GM12878 (cell line): ENCODE data around the gene TSC22D3. TPM values are rescaled to one million over a fixed set of nuclear protein-coding genes. Genes with fewer than 3 reads are reported as not detected.

ENCODE experiments used
- ATAC-seq: fragments of 200-7000 bp; cut with Tn5 transposase; 3 replicates; pipeline ENCODE4 v1.9.1; 2020; ENCODE audit warnings: mild to moderate bottlenecking, moderate library complexity
- BruUV-seq: library from RNA; stranded (reverse); fragments of 400-500 nt; replicated peaks from 2 replicates; lab custom pipeline; 2021; lab: Mats Ljungman, UMichigan
- CTCF ChIA-PET: fragments of 300-600 bp; sonication (Branson Sonifier 250); formaldehyde crosslinking; extraction: SDS; loops from one replicate; lab custom pipeline; 2021; ENCODE audit warnings: inconsistent platforms; lab: Yijun Ruan, JAX
- POLR2A ChIA-PET: fragments of 350-600 bp; formaldehyde crosslinking; extraction: SDS; loops from one replicate; lab custom pipeline; 2021; ENCODE audit warnings: inconsistent platforms; lab: Charles Lee
- RAD21 ChIA-PET: fragments of 300-600 bp; sonication (Branson Sonifier 250); formaldehyde crosslinking; loops from one replicate; lab custom pipeline; 2023; ENCODE audit warnings: antibody characterized with exemption; ENCODE audit not compliant: unreplicated experiment; lab: Charles Lee
- SMC1A ChIA-PET: fragments of 300-600 bp; sonication (Branson Sonifier 250); formaldehyde crosslinking; loops from one replicate; lab custom pipeline; 2023; ENCODE audit not compliant: unreplicated experiment, uncharacterized antibody; lab: Charles Lee
- DNase-seq: peaks from one replicate; pipeline ENCODE4 v3.0.0-alpha.2; 2011; ENCODE audit warnings: low read depth, low spot score
- FAIRE-seq: peaks from 3 replicates; lab custom pipeline; 2011; peaks lifted over from hg19 to GRCh38; lab: Jason Lieb, UNC
- H2AFZ ChIP-seq: 2 replicates; pipeline ENCODE4 v1.6.0; 2011; ENCODE audit warnings: low read depth, low read length, control low read depth; ENCODE audit not compliant: control insufficient read depth
- H3K27ac ChIP-seq: 2 replicates; pipeline ENCODE4 v1.5.1; 2011; ENCODE audit warnings: control low read depth; ENCODE audit not compliant: control insufficient read depth, insufficient read depth
- H3K27me3 ChIP-seq, 2 experiments: replicated peaks in 1 of 2; 2 replicates each; pipeline versions ENCODE4 v1.6.0 to v1.6.1; 2011; ENCODE audit warnings: low read length in 1 of 2; ENCODE audit not compliant: control insufficient read depth in 2 of 2, insufficient read depth in 2 of 2
- H3K36me3 ChIP-seq, 2 experiments: 2 replicates each; pipeline ENCODE4 v1.5.1; 2011; ENCODE audit warnings: low read length in 1 of 2; ENCODE audit not compliant: control insufficient read depth in 2 of 2, insufficient read depth in 2 of 2
- H3K4me1 ChIP-seq: 2 replicates; pipeline ENCODE4 v1.6.1; 2011; ENCODE audit warnings: mild to moderate bottlenecking, low read length, moderate library complexity, mixed read lengths; ENCODE audit not compliant: control insufficient read depth, insufficient read depth
- H3K4me2 ChIP-seq: 2 replicates; pipeline ENCODE4 v1.6.0; 2011; ENCODE audit warnings: control low read depth; ENCODE audit not compliant: control insufficient read depth, insufficient read depth
- H3K4me3 ChIP-seq: fragments of 200-600 bp; sonication (generic); 2 replicates; pipeline ENCODE4 v1.5.1; 2016
- H3K79me2 ChIP-seq: 2 replicates; pipeline ENCODE4 v1.6.0; 2011; ENCODE audit warnings: low read length; ENCODE audit not compliant: control insufficient read depth, insufficient read depth
- H3K9ac ChIP-seq: 2 replicates; pipeline ENCODE4 v1.8.0; 2011; ENCODE audit warnings: low read length, control low read depth, mixed read lengths; ENCODE audit not compliant: control insufficient read depth, insufficient read depth
- H3K9me3 ChIP-seq: replicated peaks from 3 replicates; pipeline ENCODE4 v1.5.1; 2011; ENCODE audit warnings: mild to moderate bottlenecking, low read length; ENCODE audit not compliant: control insufficient read depth, insufficient read depth
- H4K20me1 ChIP-seq: 2 replicates; pipeline ENCODE4 v1.6.0; 2011; ENCODE audit not compliant: control insufficient read depth, insufficient read depth
- CEBPB ChIP-seq, 2 experiments: fragments of 150-350 bp in 1 of 2; IDR thresholded peaks; 2 replicates each; pipeline ENCODE4 v1.6.1; 2012 to 2014; ENCODE audit warnings: low read depth in 2 of 2, low read length in 2 of 2, borderline replicate concordance in 1 of 2, inconsistent platforms in 1 of 2
- EP300 ChIP-seq, 2 experiments: fragments of 150-350 bp in 1 of 2; IDR thresholded peaks; 2 replicates each; pipeline ENCODE4 v1.6.1; 2011 to 2012; ENCODE audit warnings: low read depth in 2 of 2, low read length in 2 of 2, borderline replicate concordance in 1 of 2, improper control_type of control experiment in 1 of 2, inconsistent platforms in 1 of 2; ENCODE audit not compliant: control insufficient read depth in 1 of 2
- ETV6 ChIP-seq, 2 experiments: fragments of 450-650 bp in 1 of 2; IDR thresholded peaks in 1 of 2; conservative IDR thresholded peaks in 1 of 2; 2 replicates each; pipeline ENCODE4 v1.6.1; 2014; ENCODE audit warnings: antibody characterized with exemption in 1 of 2, borderline replicate concordance in 1 of 2, low read depth in 1 of 2, mild to moderate bottlenecking in 1 of 2, moderate library complexity in 1 of 2
- HDAC6 ChIP-seq: fragments of 200-600 bp; sonication (generic); IDR thresholded peaks from one replicate; pipeline ENCODE4 v1.8.0; 2017; ENCODE audit warnings: antibody characterized with exemption; ENCODE audit not compliant: unreplicated experiment
- KLF5 ChIP-seq: fragments of 450-650 bp; IDR thresholded peaks from 2 replicates; pipeline ENCODE4 v1.6.1; 2014; ENCODE audit warnings: mild to moderate bottlenecking; ENCODE audit not compliant: partially characterized antibody
- MTA2 ChIP-seq: fragments of 450-650 bp; IDR thresholded peaks from 2 replicates; pipeline ENCODE4 v1.6.1; 2016; ENCODE audit warnings: low read depth, mild to moderate bottlenecking, moderate library complexity
- NBN ChIP-seq: fragments of 450-650 bp; IDR thresholded peaks from 2 replicates; pipeline ENCODE4 v1.6.1; 2016
- NFYA ChIP-seq: IDR thresholded peaks from 2 replicates; pipeline ENCODE4 v1.6.1; 2011; ENCODE audit warnings: low read depth, mild to moderate bottlenecking, low read length, improper control_type of control experiment, borderline replicate concordance
- RAD51 ChIP-seq: fragments of 450-650 bp; IDR thresholded peaks from 2 replicates; pipeline ENCODE4 v1.6.1; 2016; ENCODE audit warnings: moderate library complexity, mild to moderate bottlenecking, inconsistent platforms
- ZNF207 ChIP-seq: fragments of 450-650 bp; IDR thresholded peaks from 2 replicates; pipeline ENCODE4 v1.6.1; 2014; ENCODE audit warnings: antibody characterized with exemption, mild to moderate bottlenecking, borderline replicate concordance
- ZZZ3 ChIP-seq: IDR thresholded peaks from 2 replicates; pipeline ENCODE4 v1.6.1; 2011; ENCODE audit warnings: low read depth; ENCODE audit not compliant: control insufficient read depth, insufficient read length
- WGBS: methylation state at CpG from one replicate; pipeline ENCODE4 v1.1.6; 2016; ENCODE audit warnings: low lambda C conversion rate; ENCODE audit not compliant: insufficient replicate concordance, insufficient coverage; ENCODE audit errors: missing lambda C conversion rate; 5-methylcytosine and 5-hydroxymethylcytosine counted together
- in situ Hi-C: fragments of 300-500 bp; cut with MboI; formaldehyde crosslinking; loops from 9 replicates; pipeline ENCODE4 v1.14.3; 2018; ENCODE audit warnings: mixed read lengths
- intact Hi-C: fragments of 100-400 bp; cut with micrococcal nuclease; formaldehyde crosslinking; loops from one replicate; pipeline ENCODE4 v1.14.2; 2022; ENCODE audit not compliant: unreplicated experiment
- polyA plus RNA-seq, 11 experiments: library from polyadenylated mRNA; depleted of rRNA in 4 of 11; unstranded in 6 of 11; stranded (reverse) in 5 of 11; fragments of >200 nt; fragmentation: Nextera tagmentation in 4 of 11; fragmentation: Illumina TruSeq in 1 of 11; extraction: Ambion mirVana in 4 of 11; extraction: Trizol in 1 of 11; gene quantifications; 1 replicate in 1 of 11; 2 replicates in 10 of 11; pipeline versions ENCODE4 v1.2.1 to v1.2.3, GENCODE V29; 2011 to 2016; ENCODE audit warnings: inconsistent platforms in 2 of 11, missing spikeins in 2 of 11, low read depth in 1 of 11
- total RNA-seq, 4 experiments: library from RNA; depleted of rRNA in 3 of 4; stranded (reverse); fragments of >200 nt in 3 of 4; fragmentation: Illumina TruSeq in 1 of 4; extraction: Trizol in 1 of 4; gene quantifications; 2 replicates each; pipeline versions ENCODE4 v1.2.1 to v1.2.3, GENCODE V29; 2013 to 2021
- TF ChIP-seq, protein P1 (sequence below): fragments of 150-350 bp; IDR thresholded peaks from 2 replicates; pipeline ENCODE4 v1.6.1; 2016; ENCODE audit warnings: low read depth, low read length
- TF ChIP-seq, protein P2 (sequence below): fragments of 450-650 bp; formaldehyde crosslinking; IDR thresholded peaks from 2 replicates; pipeline ENCODE4 v1.4.0; 2022; ENCODE audit warnings: mild to moderate bottlenecking, moderate library complexity
- TF ChIP-seq, protein P3 (sequence below): fragments of 450-650 bp; IDR thresholded peaks from 2 replicates; pipeline ENCODE4 v1.6.1; 2017; ENCODE audit warnings: borderline replicate concordance

TSC22D3 gene
- total and polyA plus RNA-seq, 10 of the 15 experiments (the other 5 are each of a cell fraction or from before 2014, with no cell fraction given) = 4.6 to 122 (median 16.1) TPM

DNA sequence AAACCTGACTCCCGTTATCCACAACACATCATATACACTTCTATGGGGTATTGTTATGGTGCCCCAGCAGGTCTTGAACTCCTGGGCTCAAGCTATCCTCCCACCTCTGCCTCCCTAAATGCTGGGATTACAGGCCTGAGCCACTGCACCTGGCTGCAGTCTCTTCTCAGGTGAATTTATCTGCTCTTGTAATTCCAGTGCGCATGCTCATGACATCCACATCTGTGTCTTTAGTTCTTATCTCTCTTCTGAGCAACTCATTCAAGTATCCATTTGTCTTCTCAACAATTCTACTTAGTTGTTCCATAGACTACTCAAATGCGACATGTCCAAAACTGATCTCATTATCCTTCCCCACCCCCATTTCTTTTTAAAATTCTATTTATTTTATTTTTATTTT lies 29.6 kb upstream of the TSC22D3 start:
- Histone ChIP-seq H4K20me1 (no peaks in the 10 kb centered on the region), H3K27me3 (no peaks in the 10 kb centered on the region), H3K36me3 (no peaks in the 10 kb centered on the region), H3K4me2 (no peak overlapping the region), H2AFZ (no peak overlapping the region), H3K27ac (no peak overlapping the region), H3K4me3 (no peak overlapping the region), H3K9ac (no peak overlapping the region), H3K9me3 (no peaks in the 10 kb centered on the region), H3K79me2 (no peaks in the 10 kb centered on the region), H3K4me1 (no peaks in the 10 kb centered on the region)
- in situ Hi-C loops = no loop called here
- DNase-seq = no peak
- SMC1A ChIA-PET = no interaction called here
- TF ChIP-seq, protein P1, sequence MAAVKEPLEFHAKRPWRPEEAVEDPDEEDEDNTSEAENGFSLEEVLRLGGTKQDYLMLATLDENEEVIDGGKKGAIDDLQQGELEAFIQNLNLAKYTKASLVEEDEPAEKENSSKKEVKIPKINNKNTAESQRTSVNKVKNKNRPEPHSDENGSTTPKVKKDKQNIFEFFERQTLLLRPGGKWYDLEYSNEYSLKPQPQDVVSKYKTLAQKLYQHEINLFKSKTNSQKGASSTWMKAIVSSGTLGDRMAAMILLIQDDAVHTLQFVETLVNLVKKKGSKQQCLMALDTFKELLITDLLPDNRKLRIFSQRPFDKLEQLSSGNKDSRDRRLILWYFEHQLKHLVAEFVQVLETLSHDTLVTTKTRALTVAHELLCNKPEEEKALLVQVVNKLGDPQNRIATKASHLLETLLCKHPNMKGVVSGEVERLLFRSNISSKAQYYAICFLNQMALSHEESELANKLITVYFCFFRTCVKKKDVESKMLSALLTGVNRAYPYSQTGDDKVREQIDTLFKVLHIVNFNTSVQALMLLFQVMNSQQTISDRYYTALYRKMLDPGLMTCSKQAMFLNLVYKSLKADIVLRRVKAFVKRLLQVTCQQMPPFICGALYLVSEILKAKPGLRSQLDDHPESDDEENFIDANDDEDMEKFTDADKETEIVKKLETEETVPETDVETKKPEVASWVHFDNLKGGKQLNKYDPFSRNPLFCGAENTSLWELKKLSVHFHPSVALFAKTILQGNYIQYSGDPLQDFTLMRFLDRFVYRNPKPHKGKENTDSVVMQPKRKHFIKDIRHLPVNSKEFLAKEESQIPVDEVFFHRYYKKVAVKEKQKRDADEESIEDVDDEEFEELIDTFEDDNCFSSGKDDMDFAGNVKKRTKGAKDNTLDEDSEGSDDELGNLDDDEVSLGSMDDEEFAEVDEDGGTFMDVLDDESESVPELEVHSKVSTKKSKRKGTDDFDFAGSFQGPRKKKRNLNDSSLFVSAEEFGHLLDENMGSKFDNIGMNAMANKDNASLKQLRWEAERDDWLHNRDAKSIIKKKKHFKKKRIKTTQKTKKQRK = no peak
- TF ChIP-seq ZZZ3 (no peak), NFYA (no peak), ZNF207 (no peak), MTA2 (no peak), EP300 (IDR thresholded peaks at IDR 0.05; ENCODE audit: borderline replicate concordance in 1 of 2, control insufficient read depth in 1 of 2, low read depth in 2 of 2, low read length in 2 of 2) (no peak), CEBPB (IDR thresholded peaks at IDR 0.05; ENCODE audit: borderline replicate concordance in 1 of 2, low read depth in 2 of 2, low read length in 2 of 2) (no peak), NBN (no peak), HDAC6 (no peak), KLF5 (no peak), ETV6 (conservative IDR thresholded peaks at IDR 0.05 in 1 of 2, IDR thresholded peaks at IDR 0.05 in 1 of 2; ENCODE audit: borderline replicate concordance in 1 of 2, low read depth in 1 of 2) (no peak), RAD51 (no peak)
- TF ChIP-seq, protein P2, sequence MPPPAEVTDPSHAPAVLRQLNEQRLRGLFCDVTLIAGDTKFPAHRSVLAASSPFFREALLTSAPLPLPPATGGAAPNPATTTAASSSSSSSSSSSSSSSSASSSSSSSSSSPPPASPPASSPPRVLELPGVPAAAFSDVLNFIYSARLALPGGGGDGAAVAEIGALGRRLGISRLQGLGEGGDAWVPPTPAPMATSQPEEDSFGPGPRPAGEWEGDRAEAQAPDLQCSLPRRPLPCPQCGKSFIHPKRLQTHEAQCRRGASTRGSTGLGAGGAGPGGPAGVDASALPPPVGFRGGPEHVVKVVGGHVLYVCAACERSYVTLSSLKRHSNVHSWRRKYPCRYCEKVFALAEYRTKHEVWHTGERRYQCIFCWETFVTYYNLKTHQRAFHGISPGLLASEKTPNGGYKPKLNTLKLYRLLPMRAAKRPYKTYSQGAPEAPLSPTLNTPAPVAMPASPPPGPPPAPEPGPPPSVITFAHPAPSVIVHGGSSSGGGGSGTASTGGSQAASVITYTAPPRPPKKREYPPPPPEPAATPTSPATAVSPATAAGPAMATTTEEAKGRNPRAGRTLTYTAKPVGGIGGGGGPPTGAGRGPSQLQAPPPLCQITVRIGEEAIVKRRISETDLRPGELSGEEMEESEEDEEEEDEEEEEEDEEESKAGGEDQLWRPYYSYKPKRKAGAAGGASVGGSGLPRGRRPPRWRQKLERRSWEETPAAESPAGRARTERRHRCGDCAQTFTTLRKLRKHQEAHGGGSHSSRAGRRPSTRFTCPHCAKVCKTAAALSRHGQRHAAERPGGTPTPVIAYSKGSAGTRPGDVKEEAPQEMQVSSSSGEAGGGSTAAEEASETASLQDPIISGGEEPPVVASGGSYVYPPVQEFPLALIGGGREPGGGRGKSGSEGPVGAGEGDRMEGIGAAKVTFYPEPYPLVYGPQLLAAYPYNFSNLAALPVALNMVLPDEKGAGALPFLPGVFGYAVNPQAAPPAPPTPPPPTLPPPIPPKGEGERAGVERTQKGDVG (CRISPR knock-in tag) = no peak
- TF ChIP-seq, protein P3, sequence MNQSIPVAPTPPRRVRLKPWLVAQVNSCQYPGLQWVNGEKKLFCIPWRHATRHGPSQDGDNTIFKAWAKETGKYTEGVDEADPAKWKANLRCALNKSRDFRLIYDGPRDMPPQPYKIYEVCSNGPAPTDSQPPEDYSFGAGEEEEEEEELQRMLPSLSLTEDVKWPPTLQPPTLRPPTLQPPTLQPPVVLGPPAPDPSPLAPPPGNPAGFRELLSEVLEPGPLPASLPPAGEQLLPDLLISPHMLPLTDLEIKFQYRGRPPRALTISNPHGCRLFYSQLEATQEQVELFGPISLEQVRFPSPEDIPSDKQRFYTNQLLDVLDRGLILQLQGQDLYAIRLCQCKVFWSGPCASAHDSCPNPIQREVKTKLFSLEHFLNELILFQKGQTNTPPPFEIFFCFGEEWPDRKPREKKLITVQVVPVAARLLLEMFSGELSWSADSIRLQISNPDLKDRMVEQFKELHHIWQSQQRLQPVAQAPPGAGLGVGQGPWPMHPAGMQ = no peak
- CTCF ChIA-PET = no interaction called here
- FAIRE-seq = no peak
- intact Hi-C loops = no loop called here
- no peak for ATAC-seq
- WGBS = 76% methylated on average over 3 of the region's 3 CpGs
- BruUV-seq = no TSS peak
- POLR2A ChIA-PET = no interaction called here
- RAD21 ChIA-PET = no interaction called here
